GM21529 (cell line): Measurements from ENCODE around the gene PTRH1.
"Not testable (repeated sequence)": the region's sequence is repeated elsewhere in the genome, so short reads cannot be mapped to it uniquely, and the experiment has no call there.

Experiments used
- ATAC-seq: cut with Tn5 transposase; IDR thresholded peaks from one replicate; pipeline ENCODE4 v1.9.1; 2021; ENCODE audit not compliant: unreplicated experiment

The PTRH1 gene, protein sequence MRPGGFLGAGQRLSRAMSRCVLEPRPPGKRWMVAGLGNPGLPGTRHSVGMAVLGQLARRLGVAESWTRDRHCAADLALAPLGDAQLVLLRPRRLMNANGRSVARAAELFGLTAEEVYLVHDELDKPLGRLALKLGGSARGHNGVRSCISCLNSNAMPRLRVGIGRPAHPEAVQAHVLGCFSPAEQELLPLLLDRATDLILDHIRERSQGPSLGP

GRCh38 chr9:127715470-127716337, at the start of gene PTRH1, which contains the start of gene TTC16:
TSS of gene PTRH1 (minus strand) at chr9:127715663. CDS start at chr9:127715639, 24 bp downstream.
TSS of gene TTC16 (plus strand) at chr9:127716079. CDS start at chr9:127716146, 67 bp downstream.
- peak; percentile 92 for ATAC-seq

GRCh38 chr9:127763918-127764384, 48.5 kb upstream of the PTRH1 start:
- ATAC-seq, result no peak

- no peak for ATAC-seq
Observed at GRCh38 chr9:127762111-127762676, 46.7 kb upstream of the PTRH1 start.

DNA sequence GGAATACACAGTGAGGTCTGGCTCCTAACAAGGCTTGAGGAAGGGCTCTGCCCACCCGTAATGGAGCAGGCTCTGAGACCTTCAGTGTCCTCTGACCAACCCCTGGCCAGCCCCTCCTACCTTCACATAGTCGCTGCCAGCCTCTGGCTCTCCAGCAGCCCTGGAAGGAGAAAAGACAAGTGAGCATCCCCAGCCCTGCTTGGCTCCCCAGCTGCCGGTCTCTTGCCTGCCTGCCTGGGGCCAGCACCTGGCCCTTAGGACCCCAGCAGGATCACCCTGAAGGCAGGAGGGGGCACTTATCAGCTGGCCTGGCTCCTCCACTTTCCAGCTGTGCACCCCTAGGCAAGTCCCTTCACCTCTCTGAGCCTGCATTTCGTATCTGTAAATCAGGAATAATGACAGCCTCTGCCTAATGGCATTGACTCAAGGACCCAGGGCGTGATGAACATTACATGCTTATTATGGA, 46.1 kb upstream of the PTRH1 start:
- no peak for ATAC-seq

GRCh38 chr9:127761061-127761460, 45.6 kb upstream of the PTRH1 start:
- no peak for ATAC-seq

- no peak for ATAC-seq
Observed at GRCh38 chr9:127758843-127759242, 43.4 kb upstream of the PTRH1 start.

DNA sequence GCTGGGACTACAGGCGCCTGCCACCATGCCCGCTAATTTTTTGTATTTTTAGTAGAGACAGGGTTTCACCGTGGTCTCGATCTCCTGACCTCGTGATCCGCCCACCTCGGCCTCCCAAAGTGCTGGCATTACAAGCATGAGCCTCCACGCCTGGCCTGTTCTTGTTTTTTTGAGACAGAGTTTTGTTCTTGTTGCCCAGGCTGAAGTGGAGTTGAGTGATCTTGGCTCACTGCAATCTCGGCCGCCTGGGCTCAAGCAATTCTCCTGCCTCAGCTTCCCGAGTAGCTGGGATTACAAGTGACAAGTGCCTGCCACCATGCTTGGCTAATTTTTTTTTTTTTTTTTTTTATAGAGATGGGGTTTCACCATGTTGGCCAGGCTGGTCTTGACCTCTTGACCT, 41.3 kb upstream of the PTRH1 start:
- ATAC-seq, result not testable (repeated sequence)

GRCh38 chr9:127756233-127756632, 40.8 kb upstream of the PTRH1 start:
- no peak for ATAC-seq

GRCh38 chr9:127755061-127756060, 39.9 kb upstream of the PTRH1 start:
- ATAC-seq, result no peak

GRCh38 chr9:127754099-127755060, 38.9 kb upstream of the PTRH1 start:
- no peak for ATAC-seq

DNA sequence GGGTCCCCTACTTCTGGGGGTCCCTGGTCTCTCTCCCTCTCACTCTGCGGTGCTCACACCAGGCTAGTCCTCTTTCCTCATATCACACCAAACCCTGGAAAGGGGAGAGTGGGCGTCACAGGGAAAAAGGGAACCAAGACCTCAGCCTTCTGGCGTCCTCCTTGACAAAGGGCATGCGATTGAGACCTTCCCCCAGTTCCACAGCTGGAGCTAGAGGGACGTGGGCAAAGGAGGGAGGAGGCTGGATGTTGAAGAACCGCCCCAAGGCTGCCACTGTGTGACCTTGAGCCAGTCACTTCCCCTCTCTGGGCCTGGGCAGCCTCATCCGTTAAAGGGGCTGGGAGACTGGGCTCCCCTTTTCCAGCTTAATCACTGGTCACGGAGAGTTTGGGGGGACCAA, 38.2 kb upstream of the PTRH1 start:
- ATAC-seq, result no peak

GRCh38 chr9:127753148-127753547, 37.7 kb upstream of the PTRH1 start:
- no peak for ATAC-seq

DNA sequence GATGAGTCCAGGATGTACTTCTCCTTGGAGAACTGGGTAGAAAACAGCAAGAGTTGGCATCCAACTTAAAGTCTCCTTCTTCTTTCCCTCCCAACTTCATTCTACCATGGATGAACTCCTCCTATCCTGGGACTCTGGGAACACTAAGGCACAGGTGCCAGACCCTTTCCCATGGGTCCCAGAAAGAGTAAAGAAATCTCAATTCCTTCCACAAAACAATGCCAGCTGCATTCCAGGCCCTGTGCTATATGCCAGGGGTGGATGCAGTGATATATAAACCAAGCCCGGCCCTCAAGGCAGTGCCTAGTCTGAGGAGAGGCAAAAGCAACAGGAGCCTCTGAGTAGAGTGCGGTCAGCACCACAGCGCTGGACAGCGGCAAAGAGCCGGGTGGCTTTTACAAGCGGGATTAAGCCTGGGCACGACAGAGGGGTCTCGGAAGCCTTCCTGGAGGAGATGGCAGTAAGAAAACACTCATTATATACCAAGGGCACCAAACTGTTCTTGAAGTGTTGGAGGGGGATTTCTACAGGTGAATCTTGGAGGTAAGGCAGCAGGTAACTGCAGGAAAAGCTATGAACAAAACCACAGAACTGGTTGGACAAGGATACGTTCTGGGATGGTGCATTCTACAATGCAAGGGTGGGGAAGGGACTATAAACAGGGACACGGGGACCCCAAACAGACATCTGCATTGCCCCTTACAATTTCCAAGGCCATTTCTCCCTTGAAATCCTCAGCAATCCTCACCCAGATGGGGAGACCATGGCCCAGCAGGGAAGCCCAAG, 36.0 kb upstream of the PTRH1 start:
- no peak for ATAC-seq

- ATAC-seq, result no peak
Observed at GRCh38 chr9:127749090-127749787, 33.8 kb upstream of the PTRH1 start.

GRCh38 chr9:127746959-127747569, 31.6 kb upstream of the PTRH1 start:
- no peak for ATAC-seq

GRCh38 chr9:127744398-127745110, 29.1 kb upstream of the PTRH1 start:
- ATAC-seq, result no peak
